ENCODE measurements around the gene ZIM2. TPM values are rescaled to one million over a fixed set of nuclear protein-coding genes. Genes with fewer than 3 reads are reported as not detected.

ZIM2 gene
- total RNA-seq, 4 donors from 2014 or later = 1.2 TPM; not detected in 3

GRCh38 chr19:56808717-56809392, 31.7 kb downstream of the ZIM2 start:
- no peak overlapping the region for H3K27ac ChIP-seq (replicated peaks in 1 of 4)
- WGBS = 83% methylated on average over 3 of the region's 3 CpGs
- no peaks in the 10 kb centered on the region for H3K4me1 ChIP-seq
- no peaks in the 10 kb centered on the region for H3K27me3 ChIP-seq
- no peaks in the 10 kb centered on the region for H3K36me3 ChIP-seq
- DNase-seq (ENCODE audit: extremely low spot score) = no peak
- H3K9me3 ChIP-seq = peaks cover 0 to 9% (median 3%) of the 10 kb centered on the region in 4 donors
- intact Hi-C loops (cut with DNase I) = no loop called here
- H3K4me3 ChIP-seq = no peak overlapping the region
- TF ChIP-seq EP300 (IDR thresholded peaks at IDR 0.05) = no peak

GRCh38 chr19:56806639-56807038, 33.9 kb downstream of the ZIM2 start:
- Histone ChIP-seq H3K27me3 (no peaks in the 10 kb centered on the region), H3K4me3 (no peak overlapping the region), H3K27ac (replicated peaks in 1 of 4) (no peak overlapping the region), H3K9me3 (peaks cover 0 to 13% (median 3%) of the 10 kb centered on the region in 4 donors), H3K4me1 (no peaks in the 10 kb centered on the region), H3K36me3 (no peaks in the 10 kb centered on the region)
- DNase-seq (ENCODE audit: extremely low spot score) = no peak
- intact Hi-C loops (cut with DNase I) = no loop called here
- no peak for TF ChIP-seq EP300 (IDR thresholded peaks at IDR 0.05)

GRCh38 chr19:56778351-56778750, 62.2 kb downstream of the ZIM2 start:
- TF ChIP-seq POLR2AphosphoS5 (IDR thresholded peaks at IDR 0.05) = no peak
- no peak for TF ChIP-seq POLR2A (IDR thresholded peaks at IDR 0.05; ENCODE audit: low read depth)
- TF ChIP-seq CTCF (IDR thresholded peaks at IDR 0.05) = no peak
- no peak for TF ChIP-seq EP300 (IDR thresholded peaks at IDR 0.05)
- Histone ChIP-seq H3K4me1 (no peaks in the 10 kb centered on the region), H3K27me3 (no peaks in the 10 kb centered on the region), H3K27ac (replicated peaks in 1 of 4) (no peak overlapping the region), H3K36me3 (no peaks in the 10 kb centered on the region), H3K4me3 (no peak overlapping the region), H3K9me3 (no peaks in the 10 kb centered on the region)
- intact Hi-C loops (cut with DNase I) = no loop called here
- 80% methylated on average over 4 of the region's 4 CpGs for WGBS
- no peak for DNase-seq (ENCODE audit: extremely low spot score)

GRCh38 chr19:56769650-56770049, 70.9 kb downstream of the ZIM2 start:
- Histone ChIP-seq H3K27ac (replicated peaks in 1 of 4) (no peak overlapping the region), H3K36me3 (no peaks in the 10 kb centered on the region), H3K27me3 (no peaks in the 10 kb centered on the region), H3K4me3 (no peak overlapping the region), H3K4me1 (peaks cover 3 to 11% (median 6%) of the 10 kb centered on the region in 4 donors), H3K9me3 (peaks cover 0 to 6% (median under 1%) of the 10 kb centered on the region in 4 donors)
- WGBS = 88% methylated on average over 4 of the region's 4 CpGs
- intact Hi-C loops (cut with DNase I) = no loop called here
- TF ChIP-seq EP300 (IDR thresholded peaks at IDR 0.05) = no peak
- no peak for TF ChIP-seq CTCF (IDR thresholded peaks at IDR 0.05)
- TF ChIP-seq POLR2A (IDR thresholded peaks at IDR 0.05; ENCODE audit: low read depth) = no peak
- no peak for TF ChIP-seq POLR2AphosphoS5 (IDR thresholded peaks at IDR 0.05)
- no peak for DNase-seq (ENCODE audit: extremely low spot score)

GRCh38 chr19:56765137-56765536, 75.4 kb downstream of the ZIM2 start:
- Histone ChIP-seq H3K36me3 (no peaks in the 10 kb centered on the region), H3K27ac (replicated peaks in 1 of 4) (no peak overlapping the region), H3K4me1 (peaks cover 3 to 12% (median 6%) of the 10 kb centered on the region in 4 donors), H3K4me3 (peak overlapping the region; percentile 51 to 68 (median 57)), H3K9me3 (peaks cover 0 to 9% (median 3%) of the 10 kb centered on the region in 4 donors), H3K27me3 (no peaks in the 10 kb centered on the region)
- DNase-seq (ENCODE audit: extremely low spot score) = no peak
- 2% methylated on average over 28 of the region's 28 CpGs for WGBS
- intact Hi-C loops (cut with DNase I) = no loop called here
- TF ChIP-seq POLR2A (IDR thresholded peaks at IDR 0.05; ENCODE audit: low read depth) (no peak), EP300 (IDR thresholded peaks at IDR 0.05) (no peak), POLR2AphosphoS5 (IDR thresholded peaks at IDR 0.05) (peak in 1 of 2 donors; percentile 76), CTCF (IDR thresholded peaks at IDR 0.05) (no peak)
